Measurements from ENCODE around the gene ANAPC4. TPM values are rescaled to one million over a fixed set of nuclear protein-coding genes. Genes with fewer than 3 reads are reported as not detected.

The ANAPC4 gene
- total RNA-seq, 1 donor from 2014 or later: 17.7 TPM

DNA sequence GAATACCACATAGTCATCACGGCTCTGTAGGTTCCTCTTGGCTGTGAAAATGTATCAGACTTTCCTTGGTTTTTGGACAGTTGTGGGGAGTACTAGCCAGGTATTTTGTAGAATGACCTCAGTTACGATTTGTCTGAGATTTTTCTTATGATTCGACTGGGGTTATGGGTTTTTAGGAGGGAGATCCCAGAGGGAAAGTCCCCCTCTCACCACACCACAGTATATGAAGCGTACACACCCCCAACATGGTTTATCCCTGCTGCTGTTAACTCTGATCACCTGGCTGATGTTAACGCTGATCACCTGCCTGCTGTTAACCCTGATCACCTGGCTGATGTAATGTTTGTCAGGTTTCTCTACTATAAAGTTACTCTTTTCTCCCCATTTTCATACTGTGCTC is 72.6 kb downstream of the ANAPC4 start:
- Mint-ChIP-seq H3K36me3 (ENCODE audit: low read depth) (no peaks in the 10 kb centered on the region), H3K4me3 (ENCODE audit: unreplicated experiment) (no peak overlapping the region), H3K27me3 (ENCODE audit: low read depth) (no peaks in the 10 kb centered on the region), H3K27ac (ENCODE audit: unreplicated experiment) (no peak overlapping the region), H3K9me3 (ENCODE audit: low read depth) (no peaks in the 10 kb centered on the region), H3K4me1 (ENCODE audit: low read depth) (peaks cover 33% of the 10 kb centered on the region)
- no peak for DNase-seq (ENCODE audit: low spot score)
- TF ChIP-seq, protein P1, sequence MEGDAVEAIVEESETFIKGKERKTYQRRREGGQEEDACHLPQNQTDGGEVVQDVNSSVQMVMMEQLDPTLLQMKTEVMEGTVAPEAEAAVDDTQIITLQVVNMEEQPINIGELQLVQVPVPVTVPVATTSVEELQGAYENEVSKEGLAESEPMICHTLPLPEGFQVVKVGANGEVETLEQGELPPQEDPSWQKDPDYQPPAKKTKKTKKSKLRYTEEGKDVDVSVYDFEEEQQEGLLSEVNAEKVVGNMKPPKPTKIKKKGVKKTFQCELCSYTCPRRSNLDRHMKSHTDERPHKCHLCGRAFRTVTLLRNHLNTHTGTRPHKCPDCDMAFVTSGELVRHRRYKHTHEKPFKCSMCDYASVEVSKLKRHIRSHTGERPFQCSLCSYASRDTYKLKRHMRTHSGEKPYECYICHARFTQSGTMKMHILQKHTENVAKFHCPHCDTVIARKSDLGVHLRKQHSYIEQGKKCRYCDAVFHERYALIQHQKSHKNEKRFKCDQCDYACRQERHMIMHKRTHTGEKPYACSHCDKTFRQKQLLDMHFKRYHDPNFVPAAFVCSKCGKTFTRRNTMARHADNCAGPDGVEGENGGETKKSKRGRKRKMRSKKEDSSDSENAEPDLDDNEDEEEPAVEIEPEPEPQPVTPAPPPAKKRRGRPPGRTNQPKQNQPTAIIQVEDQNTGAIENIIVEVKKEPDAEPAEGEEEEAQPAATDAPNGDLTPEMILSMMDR (IDR thresholded peaks at IDR 0.05): no peak

DNA sequence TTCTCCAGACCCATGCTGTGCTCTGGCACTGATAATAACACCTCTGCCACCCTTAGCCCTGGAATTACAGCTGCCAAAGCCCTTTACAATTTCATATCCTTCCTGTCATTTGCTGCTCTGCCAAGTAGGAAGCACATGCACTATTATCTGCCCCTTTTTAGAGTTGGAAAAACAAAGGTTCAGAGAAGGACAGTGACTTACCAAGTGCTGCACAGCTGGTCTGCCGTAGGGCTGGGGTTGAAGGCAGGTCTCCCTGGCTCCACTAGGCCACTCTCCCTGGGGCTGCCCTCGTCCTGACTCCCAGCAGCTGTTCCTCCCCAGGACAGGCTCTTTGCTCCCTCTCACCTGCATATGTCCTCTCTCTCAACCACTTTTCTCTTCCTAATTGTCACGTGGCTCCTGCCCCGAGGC is 73.4 kb downstream of the ANAPC4 start:
- no peaks in the 10 kb centered on the region for H3K27me3 Mint-ChIP-seq (ENCODE audit: low read depth)
- H3K27ac Mint-ChIP-seq (ENCODE audit: unreplicated experiment): no peak overlapping the region
- H3K4me3 Mint-ChIP-seq (ENCODE audit: unreplicated experiment): no peak overlapping the region
- no peak for DNase-seq (ENCODE audit: low spot score)
- no peaks in the 10 kb centered on the region for H3K9me3 Mint-ChIP-seq (ENCODE audit: low read depth)
- H3K4me1 Mint-ChIP-seq (ENCODE audit: low read depth): peaks cover 33% of the 10 kb centered on the region
- TF ChIP-seq, protein P1 (IDR thresholded peaks at IDR 0.05): no peak
- no peaks in the 10 kb centered on the region for H3K36me3 Mint-ChIP-seq (ENCODE audit: low read depth)

DNA sequence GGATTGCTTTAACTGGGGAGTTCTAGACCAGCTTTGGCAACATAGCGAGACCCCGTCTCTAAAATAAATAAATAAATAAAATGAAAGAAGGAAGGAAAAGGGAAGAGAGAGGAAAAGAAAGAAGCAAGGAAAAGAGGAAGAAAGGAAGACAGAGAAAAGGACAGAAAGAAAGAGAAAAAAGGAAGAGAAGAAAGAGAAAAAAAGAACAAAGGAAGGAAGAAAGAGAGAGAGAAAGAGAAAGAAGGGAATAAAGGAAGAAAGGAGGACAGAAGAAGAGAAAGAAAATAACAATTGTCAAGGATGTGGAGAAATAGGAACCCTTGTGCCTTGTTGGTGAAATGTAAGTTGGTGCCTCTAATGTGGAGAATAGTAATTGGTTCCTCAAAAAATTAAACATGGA is 74.6 kb downstream of the ANAPC4 start:
- no peak for DNase-seq (ENCODE audit: low spot score)
- TF ChIP-seq, protein P1 (IDR thresholded peaks at IDR 0.05): no peak
- Mint-ChIP-seq H3K4me3 (ENCODE audit: unreplicated experiment) (no peak overlapping the region), H3K36me3 (ENCODE audit: low read depth) (peaks cover 2% of the 10 kb centered on the region), H3K27me3 (ENCODE audit: low read depth) (no peaks in the 10 kb centered on the region), H3K9me3 (ENCODE audit: low read depth) (no peaks in the 10 kb centered on the region), H3K27ac (ENCODE audit: unreplicated experiment) (no peak overlapping the region), H3K4me1 (ENCODE audit: low read depth) (peaks cover 31% of the 10 kb centered on the region)

DNA sequence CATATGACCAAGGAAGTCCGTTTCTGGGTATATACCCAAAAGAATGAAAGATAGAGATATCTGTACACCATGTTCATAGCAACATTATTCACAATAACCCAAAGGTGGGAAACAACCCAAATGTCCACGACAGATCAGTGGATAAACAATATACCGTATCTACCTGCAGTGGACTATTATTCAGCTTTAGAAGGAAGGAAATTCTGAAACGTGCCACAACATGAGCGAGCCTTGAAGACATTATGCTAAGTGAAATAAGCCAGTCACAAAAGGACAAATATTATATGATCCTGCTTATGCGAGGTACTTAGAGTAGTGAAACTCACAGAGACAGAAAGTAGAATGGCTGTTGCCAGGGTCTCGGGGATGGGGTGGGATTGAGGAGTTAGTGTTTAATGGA is 75.0 kb downstream of the ANAPC4 start:
- H3K36me3 Mint-ChIP-seq (ENCODE audit: low read depth): peaks cover 2% of the 10 kb centered on the region
- TF ChIP-seq, protein P1 (IDR thresholded peaks at IDR 0.05): no peak
- no peak for DNase-seq (ENCODE audit: low spot score)
- H3K4me3 Mint-ChIP-seq (ENCODE audit: unreplicated experiment): no peak overlapping the region
- H3K4me1 Mint-ChIP-seq (ENCODE audit: low read depth): peaks cover 30% of the 10 kb centered on the region
- H3K27ac Mint-ChIP-seq (ENCODE audit: unreplicated experiment): no peak overlapping the region
- H3K27me3 Mint-ChIP-seq (ENCODE audit: low read depth): no peaks in the 10 kb centered on the region
- no peaks in the 10 kb centered on the region for H3K9me3 Mint-ChIP-seq (ENCODE audit: low read depth)

DNA sequence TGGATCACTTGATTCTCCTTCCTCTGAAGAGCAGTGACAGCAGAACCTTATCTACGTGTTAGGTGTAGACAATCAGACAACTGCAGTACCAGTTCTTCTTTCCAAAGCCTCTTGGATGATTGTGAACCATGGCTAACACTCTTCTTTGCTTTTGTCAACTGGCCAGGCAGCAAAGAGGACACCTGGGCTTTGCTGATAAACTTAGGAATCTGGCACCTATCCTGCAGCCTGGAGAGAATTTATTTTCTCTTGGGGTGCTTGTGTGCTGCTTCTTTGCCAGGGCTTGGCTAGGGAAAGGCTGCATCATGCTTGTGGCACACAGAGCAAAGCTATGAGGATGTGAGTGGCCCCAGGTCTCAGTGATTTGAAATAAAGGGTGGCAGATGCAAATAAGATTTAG is 77.4 kb downstream of the ANAPC4 start:
- TF ChIP-seq, protein P1 (IDR thresholded peaks at IDR 0.05): no peak
- H3K4me1 Mint-ChIP-seq (ENCODE audit: low read depth): peaks cover 19% of the 10 kb centered on the region
- no peak for DNase-seq (ENCODE audit: low spot score)
- no peaks in the 10 kb centered on the region for H3K9me3 Mint-ChIP-seq (ENCODE audit: low read depth)
- H3K36me3 Mint-ChIP-seq (ENCODE audit: low read depth): peaks cover 2% of the 10 kb centered on the region
- H3K27me3 Mint-ChIP-seq (ENCODE audit: low read depth): no peaks in the 10 kb centered on the region
- H3K4me3 Mint-ChIP-seq (ENCODE audit: unreplicated experiment): no peak overlapping the region
- no peak overlapping the region for H3K27ac Mint-ChIP-seq (ENCODE audit: unreplicated experiment)
